Muscle layer of colon (tissue), 2 donors: ENCODE data around the gene NCKAP5.

Experiments
- H3K27ac ChIP-seq: one replicate; pipeline ENCODE4 v1.7.0; 2013; ENCODE audit warnings: low read depth, mild to moderate bottlenecking, low read length, moderate library complexity
- H3K27me3 ChIP-seq, 2 donors: one replicate each; pipeline ENCODE4 v1.7.0; 2013; ENCODE audit warnings: low read length in 2 of 2, mild to moderate bottlenecking in 2 of 2; ENCODE audit not compliant: insufficient read depth in 2 of 2, control insufficient read depth in 1 of 2
- H3K36me3 ChIP-seq: one replicate; pipeline ENCODE4 v1.7.0; 2013; ENCODE audit warnings: mild to moderate bottlenecking, low read length; ENCODE audit not compliant: insufficient read depth
- H3K4me1 ChIP-seq: one replicate; pipeline ENCODE4 v1.7.0; 2013; ENCODE audit warnings: mild to moderate bottlenecking, low read length; ENCODE audit not compliant: insufficient read depth
- H3K4me3 ChIP-seq, 2 donors: one replicate each; pipeline ENCODE4 v1.7.0; 2013; ENCODE audit warnings: low read length in 2 of 2, low read depth in 1 of 2, mild to moderate bottlenecking in 1 of 2, moderate library complexity in 1 of 2
- H3K9ac ChIP-seq: one replicate; pipeline ENCODE4 v1.7.0; 2013; ENCODE audit warnings: low read length
- H3K9me3 ChIP-seq: one replicate; pipeline ENCODE4 v1.7.0; 2013; ENCODE audit warnings: mild to moderate bottlenecking, low read length
- donor health status: abdominal sarcoma.
- donor health status: Adenocarcinoma of cecum.

NCKAP5 gene

DNA sequence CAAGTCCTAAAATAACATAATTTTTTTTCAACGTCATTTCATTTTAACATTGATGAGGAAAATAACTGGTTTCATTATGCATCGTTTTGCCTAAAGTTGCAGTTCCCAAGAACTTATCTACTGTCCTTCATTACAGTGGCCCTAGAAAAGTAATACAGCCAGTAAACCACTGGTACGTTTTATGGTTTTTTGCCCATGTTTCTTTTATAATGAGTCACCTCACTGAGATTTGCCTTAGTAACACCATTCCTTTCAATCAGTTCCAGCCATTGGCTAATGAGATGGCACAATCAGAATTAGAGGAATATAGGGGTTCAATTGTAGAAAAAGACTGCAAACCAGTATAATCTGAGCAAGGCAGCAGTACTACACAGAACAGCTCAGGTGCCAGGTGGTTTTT is 475.7 kb downstream of the NCKAP5 start:
- no peaks in the 10 kb centered on the region for H3K4me1 ChIP-seq
- H3K27ac ChIP-seq: no peak overlapping the region
- H3K4me3 ChIP-seq: no peak overlapping the region
- H3K9ac ChIP-seq: no peak overlapping the region
- H3K36me3 ChIP-seq: no peaks in the 10 kb centered on the region
- H3K9me3 ChIP-seq: no peaks in the 10 kb centered on the region
- no peaks in the 10 kb centered on the region for H3K27me3 ChIP-seq

DNA sequence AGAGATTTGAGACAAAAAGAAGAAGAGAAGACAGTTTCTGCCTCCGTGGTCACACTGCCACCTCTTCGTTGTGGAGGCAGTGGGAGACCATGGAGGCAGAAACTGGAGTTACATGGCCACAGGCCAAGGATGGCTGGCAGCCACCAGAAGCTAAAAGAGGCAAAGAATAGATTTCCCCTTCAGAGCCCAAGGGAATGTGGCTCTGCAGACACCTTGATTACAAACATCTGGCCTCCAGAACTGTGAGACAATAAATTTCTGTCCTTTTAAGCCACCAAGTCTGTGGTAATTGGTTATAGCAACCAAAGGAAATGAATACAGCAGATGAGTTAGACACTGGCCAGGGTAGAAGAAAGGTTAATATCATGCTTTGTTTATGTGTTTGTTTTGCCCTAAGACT is 477.9 kb downstream of the NCKAP5 start:
- Histone ChIP-seq H3K9ac (no peak overlapping the region), H3K27ac (no peak overlapping the region), H3K4me1 (no peaks in the 10 kb centered on the region), H3K36me3 (no peaks in the 10 kb centered on the region), H3K27me3 (no peaks in the 10 kb centered on the region), H3K9me3 (no peaks in the 10 kb centered on the region), H3K4me3 (no peak overlapping the region)

DNA sequence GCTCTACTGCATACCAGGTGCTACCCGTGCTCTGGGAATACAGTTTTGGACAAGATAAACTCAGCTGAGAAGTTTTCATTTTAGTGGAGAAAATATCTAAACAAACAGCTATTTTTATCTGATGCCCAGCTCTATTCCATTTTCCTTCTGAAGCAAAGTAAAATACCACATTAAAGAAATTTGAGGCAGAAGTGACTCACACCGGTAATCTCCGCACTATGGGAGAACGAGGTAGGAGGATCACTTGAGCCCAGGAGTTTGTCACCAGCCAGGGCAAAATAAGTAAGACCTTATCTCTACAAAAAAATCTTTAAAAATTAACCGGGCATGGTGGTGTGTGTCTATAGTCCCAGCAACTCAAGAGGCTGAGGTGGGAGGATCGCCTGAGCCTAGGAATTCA is 482.1 kb downstream of the NCKAP5 start:
- Histone ChIP-seq H3K4me1 (no peaks in the 10 kb centered on the region), H3K27ac (no peak overlapping the region), H3K9me3 (no peaks in the 10 kb centered on the region), H3K36me3 (no peaks in the 10 kb centered on the region), H3K4me3 (no peak overlapping the region), H3K27me3 (no peaks in the 10 kb centered on the region), H3K9ac (no peak overlapping the region)

DNA sequence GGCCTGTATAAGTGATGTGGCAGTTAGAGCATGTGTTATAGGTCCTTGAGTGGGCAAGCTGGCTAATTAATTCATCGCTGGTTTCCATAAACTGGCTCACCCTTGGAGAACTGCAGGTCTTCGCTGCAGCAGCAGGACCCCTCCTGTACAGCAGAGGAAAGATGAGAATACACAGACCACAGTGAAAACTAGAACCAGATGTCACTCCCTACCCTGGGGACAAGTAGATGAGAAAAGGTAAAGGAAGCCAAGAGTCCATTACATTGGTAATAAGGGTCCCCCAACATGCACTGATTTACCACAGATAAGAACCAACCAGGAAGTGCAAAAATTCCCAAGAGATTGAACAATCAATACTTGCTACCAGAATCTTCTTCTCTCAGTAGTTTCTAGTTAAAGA is 482.6 kb downstream of the NCKAP5 start:
- no peaks in the 10 kb centered on the region for H3K9me3 ChIP-seq
- no peak overlapping the region for H3K27ac ChIP-seq
- H3K4me1 ChIP-seq: no peaks in the 10 kb centered on the region
- H3K4me3 ChIP-seq: no peak overlapping the region
- H3K9ac ChIP-seq: no peak overlapping the region
- H3K27me3 ChIP-seq: no peaks in the 10 kb centered on the region
- H3K36me3 ChIP-seq: no peaks in the 10 kb centered on the region

DNA sequence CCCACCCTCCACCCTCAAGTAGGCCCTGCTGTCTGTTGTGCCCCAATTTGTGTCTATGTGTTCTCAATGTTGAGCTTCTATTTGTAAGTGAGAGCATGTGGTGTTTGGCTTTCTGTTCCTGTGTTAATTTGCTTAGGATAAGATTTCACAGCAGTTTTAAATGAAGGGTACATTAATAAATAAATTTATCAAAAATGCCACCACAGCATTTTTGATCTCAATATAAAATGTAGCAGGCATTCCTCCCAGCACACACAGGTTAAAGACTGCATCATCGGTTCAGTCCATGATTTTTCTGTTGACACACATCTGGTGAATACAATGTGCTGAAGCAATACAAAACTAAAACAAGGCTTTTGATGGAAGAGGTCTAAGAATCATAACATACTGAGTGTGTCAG is 486.2 kb downstream of the NCKAP5 start:
- Histone ChIP-seq H3K9me3 (no peaks in the 10 kb centered on the region), H3K27ac (no peak overlapping the region), H3K27me3 (no peaks in the 10 kb centered on the region), H3K9ac (no peak overlapping the region), H3K36me3 (no peaks in the 10 kb centered on the region), H3K4me1 (no peaks in the 10 kb centered on the region), H3K4me3 (no peak overlapping the region)

DNA sequence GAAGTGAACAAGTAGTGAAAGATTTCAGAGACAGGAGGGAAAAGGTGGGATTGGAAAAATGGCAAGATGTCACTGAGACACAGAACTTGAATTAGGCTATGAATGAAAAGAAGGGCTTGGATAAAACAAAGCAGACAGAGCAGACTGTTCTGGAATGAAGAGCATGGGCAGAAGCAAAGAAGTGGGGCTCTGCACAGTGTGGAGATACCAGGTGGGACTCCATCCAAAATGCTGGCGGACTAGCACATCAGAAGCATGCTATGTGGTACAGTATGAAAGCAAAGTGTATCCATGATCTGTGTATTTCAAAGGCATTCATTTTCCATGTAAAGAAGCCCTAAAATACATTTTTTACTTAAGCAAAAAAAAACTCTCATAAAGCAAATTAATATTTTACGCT is 487.4 kb downstream of the NCKAP5 start:
- H3K4me1 ChIP-seq: no peaks in the 10 kb centered on the region
- H3K36me3 ChIP-seq: no peaks in the 10 kb centered on the region
- no peak overlapping the region for H3K27ac ChIP-seq
- no peak overlapping the region for H3K4me3 ChIP-seq
- no peaks in the 10 kb centered on the region for H3K9me3 ChIP-seq
- no peaks in the 10 kb centered on the region for H3K27me3 ChIP-seq
- H3K9ac ChIP-seq: no peak overlapping the region

DNA sequence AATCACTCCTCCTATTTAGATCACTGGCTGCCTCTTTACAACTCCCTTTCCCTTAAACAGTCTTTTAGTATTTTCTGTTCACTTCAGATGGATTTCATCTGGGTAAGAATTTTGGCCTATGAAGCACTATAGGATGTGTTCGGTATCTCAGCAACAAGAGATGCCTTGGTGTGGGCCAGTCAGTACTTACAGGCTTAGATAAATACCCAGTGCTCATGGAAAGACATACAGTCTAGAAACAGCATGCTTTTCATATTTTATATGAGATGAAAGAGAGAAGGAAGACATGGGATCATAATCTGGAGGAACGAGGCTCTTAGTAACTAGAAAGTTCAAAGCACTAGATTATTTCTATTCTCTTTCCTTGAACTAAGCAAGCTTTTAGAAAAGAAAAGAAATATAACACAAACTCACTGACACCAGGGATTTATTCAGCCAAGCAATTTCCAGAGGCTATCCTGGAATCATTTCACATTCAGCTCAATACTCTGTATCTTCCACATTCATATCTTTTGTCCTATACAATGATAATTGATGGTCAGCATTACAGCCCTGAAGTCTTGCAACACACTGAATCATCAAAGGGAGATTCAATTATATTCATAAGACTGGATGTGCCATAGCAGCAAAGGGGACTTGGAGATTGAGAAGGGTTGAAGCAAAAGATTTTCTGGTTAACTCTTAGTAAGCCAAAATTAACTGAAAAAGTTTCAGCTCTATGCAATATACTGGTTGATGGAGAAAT is 489.4 kb downstream of the NCKAP5 start:
- H3K27ac ChIP-seq: no peak overlapping the region
- H3K36me3 ChIP-seq: no peaks in the 10 kb centered on the region
- no peaks in the 10 kb centered on the region for H3K27me3 ChIP-seq
- H3K4me3 ChIP-seq: no peak overlapping the region
- no peaks in the 10 kb centered on the region for H3K9me3 ChIP-seq
- H3K9ac ChIP-seq: no peak overlapping the region
- no peaks in the 10 kb centered on the region for H3K4me1 ChIP-seq

DNA sequence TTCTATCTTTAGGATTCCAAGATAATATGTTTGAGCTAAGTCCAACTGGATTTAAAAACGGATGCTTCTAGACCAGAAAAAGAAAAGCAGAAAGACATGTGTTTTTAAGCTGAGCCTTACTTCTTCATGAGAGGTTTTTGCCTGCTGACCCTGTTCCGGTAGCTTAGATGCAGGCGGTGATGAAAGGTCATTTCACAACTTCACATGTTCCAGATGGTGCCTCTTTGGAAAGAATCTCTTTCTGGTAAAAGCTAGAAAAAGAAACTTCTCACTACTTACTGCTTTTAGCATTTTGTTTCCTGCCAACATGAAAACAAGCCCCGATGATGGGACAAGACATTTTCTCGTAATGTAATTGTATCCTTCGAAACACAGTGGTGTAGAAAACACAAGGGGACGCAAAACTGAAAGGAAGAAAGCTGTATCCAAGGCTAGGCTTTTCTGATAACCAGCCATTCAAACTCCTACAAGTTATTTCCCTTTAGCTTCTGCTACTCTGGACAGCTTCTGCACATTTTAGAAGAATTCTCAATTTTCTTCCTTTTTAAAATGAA is 490.9 kb downstream of the NCKAP5 start:
- Histone ChIP-seq H3K9me3 (no peaks in the 10 kb centered on the region), H3K9ac (no peak overlapping the region), H3K27ac (no peak overlapping the region), H3K36me3 (no peaks in the 10 kb centered on the region), H3K4me3 (no peak overlapping the region), H3K27me3 (no peaks in the 10 kb centered on the region), H3K4me1 (no peaks in the 10 kb centered on the region)

DNA sequence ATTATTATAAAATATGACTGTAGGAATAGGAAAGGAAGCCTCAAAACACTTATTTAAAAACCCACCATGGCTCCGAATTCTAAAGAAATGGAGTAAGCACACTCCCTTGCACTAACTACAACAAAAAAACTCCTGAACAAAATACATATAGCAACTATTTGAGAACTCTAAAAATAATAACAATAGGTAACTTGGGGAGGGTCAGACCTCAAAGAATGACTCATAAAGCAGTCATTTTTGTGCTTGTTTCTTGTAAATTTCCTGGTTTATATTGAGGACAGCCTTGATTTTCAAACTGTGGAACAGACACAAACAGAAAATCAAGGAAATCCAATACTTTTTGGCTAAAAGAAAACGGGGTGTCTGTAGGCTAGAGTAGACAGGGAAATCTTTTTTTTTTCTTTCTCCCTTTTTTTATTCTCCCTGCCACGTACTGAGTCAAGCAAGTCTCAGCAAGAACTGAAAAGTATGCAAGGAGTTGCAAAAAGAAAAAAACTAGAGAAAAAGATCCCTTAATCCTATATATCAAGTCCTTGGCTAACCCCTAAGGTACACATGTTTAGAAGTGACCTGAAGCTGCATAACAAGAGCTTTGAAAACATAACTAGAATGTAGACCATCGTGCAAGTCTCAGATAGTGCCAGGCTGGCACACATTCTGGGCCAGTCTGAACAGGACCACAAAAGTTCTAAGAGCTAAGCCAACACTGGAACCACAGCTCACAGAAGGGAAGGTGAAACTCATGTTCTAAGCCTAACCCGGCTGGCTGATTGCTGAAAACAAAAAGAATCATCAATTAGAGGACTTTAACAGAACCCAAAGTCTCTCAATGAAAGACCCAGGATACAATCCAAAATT is 495.2 kb downstream of the NCKAP5 start:
- H3K4me3 ChIP-seq: no peak overlapping the region
- no peaks in the 10 kb centered on the region for H3K36me3 ChIP-seq
- no peaks in the 10 kb centered on the region for H3K4me1 ChIP-seq
- H3K9me3 ChIP-seq: no peaks in the 10 kb centered on the region
- H3K27ac ChIP-seq: no peak overlapping the region
- no peak overlapping the region for H3K9ac ChIP-seq
- no peaks in the 10 kb centered on the region for H3K27me3 ChIP-seq

DNA sequence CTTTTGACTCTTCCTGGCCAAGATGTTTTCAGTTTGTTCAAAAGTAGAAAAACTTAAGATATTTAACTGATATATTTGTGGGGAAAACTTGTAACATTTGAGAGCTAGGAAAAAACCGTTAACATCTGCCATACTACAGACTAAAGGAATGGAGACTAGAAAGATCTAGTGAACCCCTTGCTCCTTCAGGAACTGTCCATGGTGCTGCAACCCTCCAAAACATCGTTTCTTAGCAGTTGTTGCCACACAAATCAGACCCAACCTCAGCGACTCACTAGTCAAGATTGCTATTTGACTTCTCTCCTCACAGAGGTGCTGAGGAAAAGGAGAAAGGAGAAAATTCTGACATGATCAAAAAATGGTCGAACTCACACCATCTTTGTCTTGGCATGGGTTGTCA is 504.5 kb downstream of the NCKAP5 start:
- Histone ChIP-seq H3K27me3 (no peaks in the 10 kb centered on the region), H3K9me3 (no peaks in the 10 kb centered on the region), H3K9ac (no peak overlapping the region), H3K27ac (no peak overlapping the region), H3K4me1 (no peaks in the 10 kb centered on the region), H3K4me3 (no peak overlapping the region), H3K36me3 (no peaks in the 10 kb centered on the region)

DNA sequence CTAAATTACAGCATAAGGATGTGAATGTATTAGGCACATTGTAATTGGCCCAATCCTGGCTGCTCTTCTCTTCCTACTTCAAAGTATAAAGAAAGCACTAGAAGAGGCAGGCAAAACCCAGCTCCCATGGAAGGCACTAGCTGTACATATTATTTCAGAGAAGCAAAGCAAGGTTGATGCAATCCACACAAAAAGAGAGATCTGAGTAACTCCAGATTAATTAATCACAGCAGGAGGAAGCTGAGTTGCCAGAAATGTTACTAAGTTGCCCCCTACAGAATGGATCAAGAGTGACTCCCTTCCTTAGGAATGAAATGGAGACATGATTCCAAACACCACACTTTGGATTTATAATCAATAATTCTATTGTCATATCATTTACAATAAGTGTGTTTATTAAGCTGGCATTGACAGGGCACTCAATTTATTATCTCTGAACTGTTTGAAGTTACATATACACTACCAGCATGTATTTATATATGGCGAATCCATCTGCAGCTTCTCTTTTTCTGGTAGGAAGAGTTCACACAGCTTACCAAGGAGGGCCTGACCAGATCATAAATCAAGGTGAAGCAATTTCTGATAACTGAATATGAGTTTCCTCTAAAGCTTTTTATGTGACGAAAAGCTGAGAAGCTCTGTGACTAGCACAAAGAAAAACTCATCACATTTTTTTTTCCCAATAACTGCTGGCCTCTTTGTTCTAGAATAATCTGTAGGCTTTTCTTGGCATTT is 505.2 kb downstream of the NCKAP5 start:
- Histone ChIP-seq H3K27me3 (no peaks in the 10 kb centered on the region), H3K9ac (no peak overlapping the region)

More for the DNA sequence above, 505.2 kb downstream of the NCKAP5 start:
- Histone ChIP-seq H3K36me3 (no peaks in the 10 kb centered on the region), H3K4me3 (no peak overlapping the region), H3K4me1 (no peaks in the 10 kb centered on the region), H3K27ac (no peak overlapping the region), H3K9me3 (no peaks in the 10 kb centered on the region)
